Heart left ventricle (tissue), 16 donors: ENCODE data around the gene LGALS16. TPM values are rescaled to one million over a fixed set of nuclear protein-coding genes. Genes with fewer than 3 reads are reported as not detected.

ENCODE experiments used
- ATAC-seq, 4 donors: fragments of 200-7000 bp; cut with Tn5 transposase; one replicate each; pipeline ENCODE4 v1.9.1; 2020 to 2022; ENCODE audit warnings: moderate library complexity in 4 of 4, mild to moderate bottlenecking in 3 of 4, moderate number of reproducible peaks in 1 of 4
- DNase-seq, 5 donors: peaks; one replicate each; pipeline ENCODE4 v3.0.0-alpha.2; 2020
- H3K27ac ChIP-seq, 12 donors: fragments of 200-600 bp; sonication (generic) in 4 of 12; one replicate each; pipeline versions ENCODE4 v1.5.0 to v1.8.0; 2016 to 2022; ENCODE audit warnings: mild to moderate bottlenecking in 2 of 12
- H3K27me3 ChIP-seq, 9 donors: fragments of 200-600 bp; sonication (generic) in 2 of 9; one replicate each; pipeline versions ENCODE4 v1.5.1 to v1.8.0; 2016 to 2022; ENCODE audit warnings: mild to moderate bottlenecking in 3 of 9
- H3K36me3 ChIP-seq, 9 donors: fragments of 200-600 bp; sonication (generic) in 2 of 9; one replicate each; pipeline versions ENCODE4 v1.5.0 to v1.8.0; 2018 to 2022; ENCODE audit warnings: mild to moderate bottlenecking in 2 of 9
- H3K4me1 ChIP-seq, 12 donors: fragments of 200-600 bp; sonication (generic) in 4 of 12; one replicate each; pipeline versions ENCODE4 v1.5.0 to v1.8.0; 2016 to 2022; ENCODE audit warnings: mild to moderate bottlenecking in 3 of 12
- H3K4me3 ChIP-seq, 12 donors: fragments of 200-600 bp; sonication (generic) in 4 of 12; one replicate each; pipeline versions ENCODE4 v1.5.0 to v1.8.0; 2017 to 2022; ENCODE audit warnings: mild to moderate bottlenecking in 9 of 12, moderate library complexity in 4 of 12
- H3K9me3 ChIP-seq, 12 donors: fragments of 200-600 bp; sonication (generic) in 4 of 12; one replicate each; pipeline versions ENCODE4 v1.5.0 to v1.8.0; 2016 to 2022; ENCODE audit warnings: mild to moderate bottlenecking in 1 of 12
- POLR2A ChIP-seq, 2 donors: fragments of 450-650 bp; IDR thresholded peaks; one replicate each; pipeline ENCODE4 v1.6.1; 2017; ENCODE audit warnings: antibody characterized with exemption in 2 of 2, mild to moderate bottlenecking in 2 of 2, moderate library complexity in 2 of 2
- whole genome bisulfite sequencing, 4 donors: extraction: QIAGEN DNeasy Blood & Tissue Kit in 2 of 4; methylation state at CpG; one replicate each; pipeline versions ENCODE4 v1.1.5 to v1.1.7; 2013 to 2018; 5-methylcytosine and 5-hydroxymethylcytosine counted together
- intact Hi-C, 10 donors: fragments of 100-400 bp; cut with DNase I; formaldehyde crosslinking; loops; one replicate each; pipeline versions ENCODE4 v1.11.1 to v1.14.2; 2022
- polyA plus RNA-seq, 2 donors: library from polyadenylated mRNA; stranded (reverse); fragments of 200-250 nt; gene quantifications; one replicate each; pipeline ENCODE4 v1.2.3, GENCODE V29; 2013
- total RNA-seq, 9 donors: library from RNA; depleted of rRNA in 2 of 9; stranded (reverse); fragments of >200 nt in 2 of 9; fragmentation: NEBNext Ultra II Directional in 3 of 9; extraction: Animal tissue kit (Norgen Biotek cat#: 25700) in 3 of 9; gene quantifications; one replicate each; pipeline versions ENCODE4 v1.1.0 to v1.2.4, GENCODE V29; 2016 to 2023
- TF ChIP-seq, protein P1 (sequence below), 12 donors: fragments of 200-600 bp; sonication (generic) in 4 of 12; IDR thresholded peaks; one replicate each; pipeline versions ENCODE4 v1.5.0 to v1.8.0; 2018 to 2022; ENCODE audit warnings: antibody characterized with exemption in 12 of 12, mild to moderate bottlenecking in 5 of 12
- donor health status: ischemic (EF 13 %, LVEDD 7.1; RV severe dilation, severe dysfunction).
- donor health status: healthy with polysubstance abuse.
- donor health status: DM: no; HTN: yes; CAD: no.
- donor health status: DM: no; HTN: no; CAD: no.
- donor health status: ischemic (EF 25% LVEDD 6.9; RV normal size, moderate dysfunction).
- donor health status: ischemic (EF 25% LVEDD 5.7; RV mildly dilated, moderate dysfunction).
- donor health status: healthy.
- donor health status: DM: yes; HTN: yes; CAD: no.
- donor health status: ischemic (EF 35%, LVEDD 5.7; RV mildly dilated, moderate dysfunction).
- donor health status: nonischemic (EF 11% LVEDD 7.7; RV severe dilation, severe dysfunction).
- donor health status: DM: yes; HTN: yes; CAD: no.
- donor health status: PGD.
- donor health status: ischemic (EF 29% LVEDD 5.4; RV normal size, mild dysfunction).
- donor health status: nonischemic (EF 23%, LVEDD 6.1; RV moderate dilation, normal function).

The LGALS16 gene
- total and polyA plus RNA-seq, 11 donors: not detected

DNA sequence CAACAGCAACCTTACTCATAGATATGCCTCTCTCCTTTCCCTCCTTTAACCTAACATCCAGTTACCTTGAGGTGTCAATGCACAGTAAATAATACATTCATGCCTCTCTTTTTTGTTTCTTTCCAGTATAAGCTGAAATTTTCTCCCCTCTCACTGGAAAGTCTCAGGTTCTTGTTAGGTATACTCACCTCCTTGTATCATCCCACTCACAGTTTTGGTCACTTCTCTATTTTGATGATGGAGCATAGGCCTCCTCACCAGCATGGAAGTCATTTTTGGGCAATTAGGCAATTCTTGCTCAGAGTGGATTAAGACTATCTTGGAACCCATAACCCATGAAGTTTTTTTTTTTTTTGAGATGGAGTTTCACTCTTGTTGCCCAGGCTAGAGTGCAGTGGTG, 42.8 kb downstream of the LGALS16 start:
- H3K4me3 ChIP-seq: no peak overlapping the region
- no peaks in the 10 kb centered on the region for H3K9me3 ChIP-seq
- intact Hi-C loops: no loop called here
- no peak for DNase-seq
- H3K27me3 ChIP-seq: peaks cover 0 to 25% (median 5%) of the 10 kb centered on the region in 9 donors
- no peak for TF ChIP-seq POLR2A (IDR thresholded peaks at IDR 0.05)
- TF ChIP-seq, protein P1, sequence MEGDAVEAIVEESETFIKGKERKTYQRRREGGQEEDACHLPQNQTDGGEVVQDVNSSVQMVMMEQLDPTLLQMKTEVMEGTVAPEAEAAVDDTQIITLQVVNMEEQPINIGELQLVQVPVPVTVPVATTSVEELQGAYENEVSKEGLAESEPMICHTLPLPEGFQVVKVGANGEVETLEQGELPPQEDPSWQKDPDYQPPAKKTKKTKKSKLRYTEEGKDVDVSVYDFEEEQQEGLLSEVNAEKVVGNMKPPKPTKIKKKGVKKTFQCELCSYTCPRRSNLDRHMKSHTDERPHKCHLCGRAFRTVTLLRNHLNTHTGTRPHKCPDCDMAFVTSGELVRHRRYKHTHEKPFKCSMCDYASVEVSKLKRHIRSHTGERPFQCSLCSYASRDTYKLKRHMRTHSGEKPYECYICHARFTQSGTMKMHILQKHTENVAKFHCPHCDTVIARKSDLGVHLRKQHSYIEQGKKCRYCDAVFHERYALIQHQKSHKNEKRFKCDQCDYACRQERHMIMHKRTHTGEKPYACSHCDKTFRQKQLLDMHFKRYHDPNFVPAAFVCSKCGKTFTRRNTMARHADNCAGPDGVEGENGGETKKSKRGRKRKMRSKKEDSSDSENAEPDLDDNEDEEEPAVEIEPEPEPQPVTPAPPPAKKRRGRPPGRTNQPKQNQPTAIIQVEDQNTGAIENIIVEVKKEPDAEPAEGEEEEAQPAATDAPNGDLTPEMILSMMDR (IDR thresholded peaks at IDR 0.05): no peak
- H3K36me3 ChIP-seq: no peaks in the 10 kb centered on the region
- H3K4me1 ChIP-seq: no peaks in the 10 kb centered on the region
- H3K27ac ChIP-seq: no peak overlapping the region
- no peak for ATAC-seq

- intact Hi-C loops: no loop called here
- Histone ChIP-seq H3K9me3 (no peaks in the 10 kb centered on the region), H3K27ac (no peak overlapping the region), H3K27me3 (peaks cover 0 to 25% (median 5%) of the 10 kb centered on the region in 9 donors), H3K4me3 (no peak overlapping the region), H3K36me3 (no peaks in the 10 kb centered on the region), H3K4me1 (no peaks in the 10 kb centered on the region)
- no peak for TF ChIP-seq POLR2A (IDR thresholded peaks at IDR 0.05)
- TF ChIP-seq, protein P1 (IDR thresholded peaks at IDR 0.05): no peak
- DNase-seq (no peak), ATAC-seq (no peak)
- WGBS, 4 donors: 59 to 65% (median 61%) methylated on average over 5 of the region's 5 CpGs
These were observed 45.6 kb downstream of the LGALS16 start for GRCh38 chr19:39701291-39701690.

- H3K4me1 ChIP-seq: no peaks in the 10 kb centered on the region
- WGBS, 4 donors: 43 to 51% (median 48%) methylated on average over 6 of the region's 6 CpGs
- peaks cover 0 to 18% (median 0%) of the 10 kb centered on the region in 9 donors for H3K27me3 ChIP-seq
- H3K27ac ChIP-seq: no peak within 1 kb of the TSS
- H3K4me3 ChIP-seq: no peak within 1 kb of the TSS
- no peaks in the 10 kb centered on the region for H3K36me3 ChIP-seq
- intact Hi-C loops: no loop called here
- DNase-seq: no peak
- no peaks in the 10 kb centered on the region for H3K9me3 ChIP-seq
- no peak for TF ChIP-seq POLR2A (IDR thresholded peaks at IDR 0.05)
- TF ChIP-seq, protein P1 (IDR thresholded peaks at IDR 0.05): no peak
- ATAC-seq: peak in 1 of 4 donors; percentile 24
These were observed 48.7 kb downstream of the LGALS16 start, which contains the start of gene LGALS14 for GRCh38 chr19:39704181-39705044. TSS of gene LGALS14 (plus strand) at chr19:39704481. CDS start at chr19:39704529, 48 bp downstream.

DNA sequence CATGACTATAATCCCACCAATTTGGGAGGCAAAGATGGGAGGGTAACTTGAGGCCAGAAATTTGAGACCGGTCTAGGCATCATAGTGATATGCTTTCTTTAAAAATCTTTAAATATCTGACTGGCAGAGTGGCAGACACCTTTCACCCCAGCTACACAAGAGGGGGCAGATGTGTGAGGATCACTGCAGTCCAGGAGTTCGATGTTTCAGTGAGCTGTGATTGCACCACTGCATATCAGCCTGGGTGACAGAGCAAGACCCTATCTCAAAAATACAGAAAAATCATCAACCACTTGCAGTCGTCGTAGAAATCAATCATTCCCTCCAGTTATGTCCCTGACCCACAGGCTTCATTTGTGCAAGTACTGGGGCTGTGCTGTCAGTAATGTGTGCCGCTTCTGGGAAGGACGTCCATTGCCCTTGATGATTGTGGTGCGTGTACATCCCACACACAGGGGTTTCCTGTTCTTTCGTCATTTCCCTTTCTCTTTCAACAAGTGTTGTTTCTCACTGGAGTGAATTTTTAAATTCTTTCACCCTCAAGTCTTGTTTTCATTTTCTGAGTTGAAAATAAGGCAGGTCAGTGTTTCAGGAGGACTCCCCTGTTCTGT, 50.0 kb downstream of the LGALS16 start:
- 48 to 64% (median 59%) methylated on average over 8 of the region's 8 CpGs for WGBS, 4 donors
- intact Hi-C loops: no loop called here
- ATAC-seq: no peak
- H3K9me3 ChIP-seq: no peaks in the 10 kb centered on the region
- no peak for DNase-seq
- no peak overlapping the region for H3K27ac ChIP-seq
- peaks cover 0 to 13% (median 0%) of the 10 kb centered on the region in 9 donors for H3K27me3 ChIP-seq
- TF ChIP-seq POLR2A (IDR thresholded peaks at IDR 0.05): no peak
- TF ChIP-seq, protein P1 (IDR thresholded peaks at IDR 0.05): no peak
- H3K4me1 ChIP-seq: no peaks in the 10 kb centered on the region
- no peaks in the 10 kb centered on the region for H3K36me3 ChIP-seq
- no peak overlapping the region for H3K4me3 ChIP-seq
